ENCODE measurements around the gene AP1S2.
"Not testable (repeated sequence)": the region's sequence is repeated elsewhere in the genome, so short reads cannot be mapped to it uniquely, and the experiment has no call there.

AP1S2 gene

GRCh38 chrX:15854712-15855567 is at the start of gene AP1S2:
AP1S2 (minus strand) TSS chrX:15854813; CDS start chrX:15852524, 2,289 bp downstream.
- peak; percentile 39 to 62 for DNase-seq

- DNase-seq = no peak
Observed at GRCh38 chrX:15903186-15903681, 48.6 kb upstream of the AP1S2 start.

- DNase-seq = no peak
Observed at GRCh38 chrX:15895334-15895733, 40.7 kb upstream of the AP1S2 start.

GRCh38 chrX:15894724-15895123 is 40.1 kb upstream of the AP1S2 start:
- DNase-seq = no peak

- no peak for DNase-seq
Observed at GRCh38 chrX:15890463-15890862, 35.9 kb upstream of the AP1S2 start.

GRCh38 chrX:15888062-15888461 is 33.4 kb upstream of the AP1S2 start:
- no peak for DNase-seq

- no peak for DNase-seq
Observed at GRCh38 chrX:15883540-15883863, 28.9 kb upstream of the AP1S2 start.

- DNase-seq = peak; percentile 2 to 13
Observed at GRCh38 chrX:15882704-15883539, 28.3 kb upstream of the AP1S2 start.

GRCh38 chrX:15881381-15881897 is 26.8 kb upstream of the AP1S2 start:
- no peak for DNase-seq

GRCh38 chrX:15877914-15878313 is 23.3 kb upstream of the AP1S2 start:
- not testable (repeated sequence) for DNase-seq

GRCh38 chrX:15877380-15877779 is 22.8 kb upstream of the AP1S2 start:
- DNase-seq = no peak

- DNase-seq = no peak
Observed at GRCh38 chrX:15874672-15875071, 20.1 kb upstream of the AP1S2 start.

- DNase-seq = no peak
Observed at GRCh38 chrX:15873566-15873965, 19.0 kb upstream of the AP1S2 start.

- DNase-seq = no peak
Observed at GRCh38 chrX:15870310-15870709, 15.7 kb upstream of the AP1S2 start.

GRCh38 chrX:15869695-15870094 is 15.1 kb upstream of the AP1S2 start:
- DNase-seq = no peak

GRCh38 chrX:15866147-15866546 is 11.5 kb upstream of the AP1S2 start:
- DNase-seq = no peak

GRCh38 chrX:15864629-15865028 is 10.0 kb upstream of the AP1S2 start:
- no peak for DNase-seq

- DNase-seq = no peak
Observed at GRCh38 chrX:15864023-15864422, 9.4 kb upstream of the AP1S2 start.

- DNase-seq = no peak
Observed at GRCh38 chrX:15860921-15861320, 6.3 kb upstream of the AP1S2 start.

GRCh38 chrX:15858051-15858450 is 3.4 kb upstream of the AP1S2 start:
- no peak for DNase-seq

GRCh38 chrX:15856636-15857035 is 2.0 kb upstream of the AP1S2 start:
- DNase-seq = no peak

GRCh38 chrX:15856222-15856587 is 1.6 kb upstream of the AP1S2 start:
- no peak for DNase-seq

- DNase-seq = no peak
Observed at GRCh38 chrX:15855568-15856221, 1.1 kb upstream of the AP1S2 start.
